Trophoblast cell (in vitro differentiated cells and primary cell): Measurements from ENCODE around the gene GAPDHS.

Source experiments
- DNase-seq, 2 donors: peaks; one replicate each; pipeline ENCODE4 v3.0.0-alpha.2; 2016
- H2AFZ ChIP-seq: 2 replicates; pipeline ENCODE4 v1.6.1; 2013; ENCODE audit warnings: low read length, moderate library complexity, mild to moderate bottlenecking; ENCODE audit not compliant: insufficient read depth, poor library complexity
- H2AK5ac ChIP-seq: 2 replicates; pipeline ENCODE4 v1.6.1; 2013; ENCODE audit warnings: mild to moderate bottlenecking, low read length
- H2BK120ac ChIP-seq: 2 replicates; pipeline ENCODE4 v1.6.1; 2013; ENCODE audit warnings: low read length, mild to moderate bottlenecking, moderate library complexity; ENCODE audit not compliant: insufficient read depth, poor library complexity
- H2BK12ac ChIP-seq: 2 replicates; pipeline ENCODE4 v1.6.1; 2013; ENCODE audit warnings: mild to moderate bottlenecking, low read length, moderate library complexity
- H2BK5ac ChIP-seq: 2 replicates; pipeline ENCODE4 v1.6.1; 2013; ENCODE audit warnings: low read length, low read depth, moderate library complexity, mild to moderate bottlenecking; ENCODE audit not compliant: poor library complexity
- H3K14ac ChIP-seq: 2 replicates; pipeline ENCODE4 v1.6.1; 2013; ENCODE audit warnings: mild to moderate bottlenecking, low read length
- H3K18ac ChIP-seq: 2 replicates; pipeline ENCODE4 v1.6.1; 2013; ENCODE audit warnings: mild to moderate bottlenecking, low read length
- H3K23ac ChIP-seq: 2 replicates; pipeline ENCODE4 v1.6.1; 2013; ENCODE audit warnings: low read length
- H3K27ac ChIP-seq: 2 replicates; pipeline ENCODE4 v1.5.1; 2013; ENCODE audit warnings: low read depth, mild to moderate bottlenecking, inconsistent platforms, low read length, moderate library complexity
- H3K27me3 ChIP-seq: 2 replicates; pipeline ENCODE4 v1.6.1; 2013; ENCODE audit warnings: inconsistent platforms, mild to moderate bottlenecking, low read length, moderate library complexity; ENCODE audit not compliant: insufficient read depth
- H3K36me3 ChIP-seq, 2 experiments: 1 replicate in 1 of 2; 2 replicates in 1 of 2; pipeline ENCODE4 v1.6.1; 2013; ENCODE audit warnings: low read length in 2 of 2, mild to moderate bottlenecking in 2 of 2, moderate library complexity in 1 of 2; ENCODE audit not compliant: insufficient read depth in 2 of 2, control insufficient read depth in 1 of 2
- H3K4ac ChIP-seq: 2 replicates; pipeline ENCODE4 v1.6.1; 2013; ENCODE audit warnings: low read depth, mild to moderate bottlenecking, low read length, moderate library complexity
- H3K4me1 ChIP-seq, 2 experiments: 1 replicate in 1 of 2; 2 replicates in 1 of 2; pipeline ENCODE4 v1.6.1; 2013; ENCODE audit warnings: low read length in 2 of 2, mild to moderate bottlenecking in 2 of 2, moderate library complexity in 1 of 2; ENCODE audit not compliant: insufficient read depth in 2 of 2, control insufficient read depth in 1 of 2
- H3K4me2 ChIP-seq: 2 replicates; pipeline ENCODE4 v1.6.1; 2013; ENCODE audit warnings: inconsistent platforms, mild to moderate bottlenecking, low read length, moderate library complexity
- H3K4me3 ChIP-seq: 2 replicates; pipeline ENCODE4 v1.5.1; 2013; ENCODE audit warnings: mild to moderate bottlenecking, low read depth, low read length, inconsistent platforms
- H3K79me1 ChIP-seq: one replicate; pipeline ENCODE4 v1.6.1; 2013; ENCODE audit warnings: low read length
- H3K79me2 ChIP-seq: 2 replicates; pipeline ENCODE4 v1.6.1; 2013; ENCODE audit warnings: low read length, mild to moderate bottlenecking; ENCODE audit not compliant: control insufficient read depth, insufficient read depth, poor library complexity
- H3K9ac ChIP-seq: 2 replicates; pipeline ENCODE4 v1.6.1; 2013; ENCODE audit warnings: mild to moderate bottlenecking, low read length
- H3K9me3 ChIP-seq: 2 replicates; pipeline ENCODE4 v1.6.1; 2013; ENCODE audit warnings: low read depth, mild to moderate bottlenecking, control low read depth, inconsistent platforms, low read length; ENCODE audit not compliant: insufficient read depth
- H4K12ac ChIP-seq: 2 replicates; pipeline ENCODE4 v1.6.1; 2013; ENCODE audit warnings: low read depth, mild to moderate bottlenecking, low read length, moderate library complexity
- H4K8ac ChIP-seq: 2 replicates; pipeline ENCODE4 v1.6.1; 2013; ENCODE audit warnings: low read depth, mild to moderate bottlenecking, low read length, moderate library complexity
- H4K91ac ChIP-seq: one replicate; pipeline ENCODE4 v1.6.1; 2013; ENCODE audit warnings: low read depth, mild to moderate bottlenecking, low read length, moderate library complexity
- WGBS: extraction: QIAGEN DNeasy Blood & Tissue Kit; methylation state at CpG from one replicate; pipeline ENCODE4 v1.1.7; 2013; ENCODE audit warnings: missing lambda C conversion rate; ENCODE audit not compliant: insufficient read length, insufficient coverage; ENCODE audit errors: extremely low coverage; 5-methylcytosine and 5-hydroxymethylcytosine counted together

GAPDHS gene

DNA sequence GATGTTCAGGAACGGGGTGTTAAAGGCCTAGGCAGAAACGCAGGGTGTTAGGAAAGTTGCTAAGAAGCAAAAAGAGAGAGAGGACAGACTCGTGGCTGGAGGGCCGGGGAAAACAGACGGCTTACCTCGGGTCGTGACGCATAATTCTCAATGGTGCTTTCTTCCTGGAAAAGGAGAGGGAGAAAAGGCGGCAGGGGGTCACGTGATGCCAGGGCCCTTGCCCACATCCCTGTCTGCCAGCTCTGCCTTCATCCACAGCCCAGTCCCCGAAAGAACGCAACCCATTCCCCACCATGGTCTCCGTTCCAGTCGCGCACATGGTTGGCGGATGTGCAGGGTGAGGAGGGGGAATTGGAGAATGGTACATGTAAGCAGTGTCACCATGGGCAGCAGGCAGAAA is 44.6 kb upstream of the GAPDHS start:
- H2BK12ac ChIP-seq, result no peak overlapping the region
- H2AK5ac ChIP-seq, result no peak overlapping the region
- H2BK5ac ChIP-seq, result no peak overlapping the region
- no peak overlapping the region for H3K23ac ChIP-seq
- H4K8ac ChIP-seq, result no peak overlapping the region
- no CpG with 5 or more reads among the region's 16 CpGs for WGBS
- no peaks in the 10 kb centered on the region for H3K9me3 ChIP-seq
- no peak overlapping the region for H3K18ac ChIP-seq
- H3K4me1 ChIP-seq, result no peaks in the 10 kb centered on the region
- no peak overlapping the region for H2AFZ ChIP-seq
- H3K4me3 ChIP-seq, result no peak overlapping the region
- no peak overlapping the region for H4K91ac ChIP-seq
- no peaks in the 10 kb centered on the region for H3K36me3 ChIP-seq
- DNase-seq, result no peak
- no peak overlapping the region for H3K4me2 ChIP-seq
- no peak overlapping the region for H3K4ac ChIP-seq
- no peak overlapping the region for H3K9ac ChIP-seq
- H3K14ac ChIP-seq, result no peak overlapping the region
- H3K27ac ChIP-seq, result no peak overlapping the region
- no peak overlapping the region for H2BK120ac ChIP-seq
- H3K79me1 ChIP-seq, result no peaks in the 10 kb centered on the region
- H3K79me2 ChIP-seq, result no peaks in the 10 kb centered on the region
- no peaks in the 10 kb centered on the region for H3K27me3 ChIP-seq
- H4K12ac ChIP-seq, result no peak overlapping the region

DNA sequence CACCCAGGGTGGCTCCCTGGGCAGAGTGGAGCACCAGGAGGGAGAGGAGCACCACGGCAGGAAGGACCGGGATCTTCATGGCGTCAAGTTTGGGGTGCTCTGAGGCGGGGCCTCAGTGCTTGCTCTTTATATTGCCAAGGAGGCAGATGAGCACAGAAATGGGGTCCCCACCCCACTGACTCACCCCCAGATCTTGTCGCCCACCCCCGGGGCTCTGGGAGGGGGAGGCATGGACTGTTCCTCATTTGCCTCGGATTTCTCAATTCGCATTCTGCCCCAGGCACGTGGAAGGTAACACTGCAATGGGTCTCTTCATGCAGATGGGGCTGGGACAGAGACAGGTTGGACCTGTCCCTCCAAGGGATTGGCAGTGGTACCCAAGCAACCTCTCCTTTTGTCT is 42.9 kb upstream of the GAPDHS start, which contains the start of gene KRTDAP:
KRTDAP (minus strand) TSS at position 101 of the 400 bp plus-strand sequence; CDS start at position 79, 22 bp downstream.
- no peak for DNase-seq
- H3K36me3 ChIP-seq, result no peaks in the 10 kb centered on the region
- no peak within 1 kb of the TSS for H4K12ac ChIP-seq
- H3K4me3 ChIP-seq, result no peak within 1 kb of the TSS
- H3K9me3 ChIP-seq, result no peaks in the 10 kb centered on the region
- H3K79me1 ChIP-seq, result no peaks in the 10 kb centered on the region
- H2BK120ac ChIP-seq, result no peak within 1 kb of the TSS
- no peak within 1 kb of the TSS for H2BK5ac ChIP-seq
- H3K9ac ChIP-seq, result no peak within 1 kb of the TSS
- no peaks in the 10 kb centered on the region for H3K4me1 ChIP-seq
- no peak within 1 kb of the TSS for H4K8ac ChIP-seq
- H3K4ac ChIP-seq, result no peak within 1 kb of the TSS
- no peak within 1 kb of the TSS for H4K91ac ChIP-seq
- H3K18ac ChIP-seq, result no peak within 1 kb of the TSS
- no CpG with 5 or more reads among the region's 9 CpGs for WGBS
- H3K27ac ChIP-seq, result no peak within 1 kb of the TSS
- H3K14ac ChIP-seq, result no peak within 1 kb of the TSS
- H2AFZ ChIP-seq, result no peak within 1 kb of the TSS
- H3K27me3 ChIP-seq, result no peaks in the 10 kb centered on the region
- no peak within 1 kb of the TSS for H3K23ac ChIP-seq
- no peak within 1 kb of the TSS for H2AK5ac ChIP-seq
- no peak within 1 kb of the TSS for H3K4me2 ChIP-seq
- H2BK12ac ChIP-seq, result no peak within 1 kb of the TSS
- H3K79me2 ChIP-seq, result no peaks in the 10 kb centered on the region

DNA sequence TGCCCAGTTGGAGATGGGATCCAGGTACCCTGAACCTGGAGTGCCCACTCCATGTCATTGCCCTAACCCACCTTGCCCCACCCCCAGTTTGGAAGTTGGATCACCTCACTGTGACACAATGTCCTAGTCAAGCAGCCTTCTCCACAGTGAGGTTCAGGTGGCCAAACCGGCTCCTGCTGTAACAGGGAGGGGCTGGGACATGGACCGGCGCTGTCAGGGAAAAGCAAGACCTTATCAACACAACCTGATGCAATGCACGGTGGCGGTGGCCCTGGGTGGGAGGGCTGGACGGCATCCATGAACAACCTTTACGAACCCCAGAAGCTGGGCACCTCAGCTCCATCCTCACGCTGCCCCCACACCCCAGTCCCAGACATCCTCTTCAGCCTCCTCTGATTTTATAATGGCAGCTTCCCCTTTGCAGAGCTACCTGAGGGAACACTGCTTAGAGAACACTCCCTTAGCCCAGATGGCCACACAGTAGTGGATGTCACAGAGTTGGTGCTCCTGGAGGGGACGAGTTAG is 41.4 kb upstream of the GAPDHS start:
- DNase-seq, result no peak
- no CpG with 5 or more reads among the region's 9 CpGs for WGBS

DNA sequence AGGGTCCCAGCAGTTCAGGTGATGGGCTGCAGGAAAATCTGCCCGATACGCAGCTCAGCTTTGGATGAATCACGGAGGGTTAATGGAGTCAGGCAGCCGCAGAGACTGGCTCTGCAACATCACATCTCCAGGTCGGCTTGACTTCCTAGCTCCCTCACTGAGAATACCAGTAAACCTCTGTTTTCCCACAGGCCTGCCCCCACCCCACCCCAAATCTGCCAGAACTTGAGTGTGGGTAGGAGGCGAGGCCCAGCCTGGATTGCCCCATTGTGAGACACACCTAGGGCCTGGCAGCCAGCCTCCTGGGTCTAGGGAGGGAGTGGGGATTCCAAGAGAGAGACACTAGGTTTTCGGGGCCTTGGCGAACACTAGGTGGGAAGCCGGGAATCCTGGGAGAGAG is 39.3 kb upstream of the GAPDHS start:
- Histone ChIP-seq H3K9ac (no peak overlapping the region), H3K4ac (no peak overlapping the region), H3K27ac (no peak overlapping the region), H3K4me3 (no peak overlapping the region), H3K79me1 (no peaks in the 10 kb centered on the region), H2AFZ (no peak overlapping the region), H2BK120ac (no peak overlapping the region), H3K23ac (no peak overlapping the region), H3K4me1 (no peaks in the 10 kb centered on the region), H2AK5ac (no peak overlapping the region), H4K8ac (no peak overlapping the region), H3K18ac (no peak overlapping the region), H3K14ac (no peak overlapping the region), H3K27me3 (no peaks in the 10 kb centered on the region), H2BK12ac (no peak overlapping the region), H3K79me2 (no peaks in the 10 kb centered on the region), H4K91ac (no peak overlapping the region), H3K9me3 (no peaks in the 10 kb centered on the region), H3K4me2 (no peak overlapping the region), H3K36me3 (peaks cover 4 to 8% of the 10 kb centered on the region in 2 experiments), H2BK5ac (no peak overlapping the region), H4K12ac (no peak overlapping the region)
- WGBS, result no CpG with 5 or more reads among the region's 9 CpGs
- no peak for DNase-seq

More for the DNA sequence above, 41.4 kb upstream of the GAPDHS start:
- Histone ChIP-seq H2BK120ac (no peak overlapping the region), H3K27ac (no peak overlapping the region), H3K14ac (no peak overlapping the region), H2AK5ac (no peak overlapping the region), H3K4ac (no peak overlapping the region), H3K36me3 (no peaks in the 10 kb centered on the region), H3K4me1 (no peaks in the 10 kb centered on the region), H2BK5ac (no peak overlapping the region), H3K9me3 (no peaks in the 10 kb centered on the region), H3K4me3 (no peak overlapping the region), H3K27me3 (no peaks in the 10 kb centered on the region), H3K79me1 (no peaks in the 10 kb centered on the region), H4K12ac (no peak overlapping the region), H2BK12ac (no peak overlapping the region), H3K79me2 (no peaks in the 10 kb centered on the region), H3K9ac (no peak overlapping the region), H3K18ac (no peak overlapping the region), H3K4me2 (no peak overlapping the region), H4K91ac (no peak overlapping the region), H4K8ac (no peak overlapping the region), H2AFZ (no peak overlapping the region), H3K23ac (no peak overlapping the region)
